Skin epidermis (tissue), 12 donors: Measurements from ENCODE around the gene TP53BP2.
A peak's percentile ranks its signal among the peaks of the same experiment; 100 is the strongest.
"Not testable (repeated sequence)": the region's sequence is repeated elsewhere in the genome, so short reads cannot be mapped to it uniquely, and the experiment has no call there.

Experiments
- H3K27ac ChIP-seq, 21 experiments: fragments of 200-600 bp; sonication (generic) in 11 of 21; one replicate each; pipeline ENCODE4 v1.5.0; 2020; ENCODE audit warnings: mild to moderate bottlenecking in 3 of 21, inconsistent platforms in 2 of 21, moderate library complexity in 2 of 21
- H3K4me3 ChIP-seq, 7 experiments: fragments of 200-600 bp; sonication (generic) in 2 of 7; one replicate each; pipeline ENCODE4 v1.5.0; 2020; ENCODE audit warnings: inconsistent platforms in 2 of 7, mild to moderate bottlenecking in 2 of 7, moderate library complexity in 1 of 7

The TP53BP2 gene, protein sequence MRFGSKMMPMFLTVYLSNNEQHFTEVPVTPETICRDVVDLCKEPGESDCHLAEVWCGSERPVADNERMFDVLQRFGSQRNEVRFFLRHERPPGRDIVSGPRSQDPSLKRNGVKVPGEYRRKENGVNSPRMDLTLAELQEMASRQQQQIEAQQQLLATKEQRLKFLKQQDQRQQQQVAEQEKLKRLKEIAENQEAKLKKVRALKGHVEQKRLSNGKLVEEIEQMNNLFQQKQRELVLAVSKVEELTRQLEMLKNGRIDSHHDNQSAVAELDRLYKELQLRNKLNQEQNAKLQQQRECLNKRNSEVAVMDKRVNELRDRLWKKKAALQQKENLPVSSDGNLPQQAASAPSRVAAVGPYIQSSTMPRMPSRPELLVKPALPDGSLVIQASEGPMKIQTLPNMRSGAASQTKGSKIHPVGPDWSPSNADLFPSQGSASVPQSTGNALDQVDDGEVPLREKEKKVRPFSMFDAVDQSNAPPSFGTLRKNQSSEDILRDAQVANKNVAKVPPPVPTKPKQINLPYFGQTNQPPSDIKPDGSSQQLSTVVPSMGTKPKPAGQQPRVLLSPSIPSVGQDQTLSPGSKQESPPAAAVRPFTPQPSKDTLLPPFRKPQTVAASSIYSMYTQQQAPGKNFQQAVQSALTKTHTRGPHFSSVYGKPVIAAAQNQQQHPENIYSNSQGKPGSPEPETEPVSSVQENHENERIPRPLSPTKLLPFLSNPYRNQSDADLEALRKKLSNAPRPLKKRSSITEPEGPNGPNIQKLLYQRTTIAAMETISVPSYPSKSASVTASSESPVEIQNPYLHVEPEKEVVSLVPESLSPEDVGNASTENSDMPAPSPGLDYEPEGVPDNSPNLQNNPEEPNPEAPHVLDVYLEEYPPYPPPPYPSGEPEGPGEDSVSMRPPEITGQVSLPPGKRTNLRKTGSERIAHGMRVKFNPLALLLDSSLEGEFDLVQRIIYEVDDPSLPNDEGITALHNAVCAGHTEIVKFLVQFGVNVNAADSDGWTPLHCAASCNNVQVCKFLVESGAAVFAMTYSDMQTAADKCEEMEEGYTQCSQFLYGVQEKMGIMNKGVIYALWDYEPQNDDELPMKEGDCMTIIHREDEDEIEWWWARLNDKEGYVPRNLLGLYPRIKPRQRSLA

GRCh38 chr1:223845810-223846682 lies at the start of gene TP53BP2:
Gene TP53BP2 (minus strand): TSS chr1:223845947. CDS start chr1:223845680, 267 bp downstream.
- peak within 1 kb of the TSS; percentile 60 to 92 (median 76) for H3K4me3 ChIP-seq
- peak within 1 kb of the TSS; percentile 92 to 100 (median 99) for H3K27ac ChIP-seq

DNA sequence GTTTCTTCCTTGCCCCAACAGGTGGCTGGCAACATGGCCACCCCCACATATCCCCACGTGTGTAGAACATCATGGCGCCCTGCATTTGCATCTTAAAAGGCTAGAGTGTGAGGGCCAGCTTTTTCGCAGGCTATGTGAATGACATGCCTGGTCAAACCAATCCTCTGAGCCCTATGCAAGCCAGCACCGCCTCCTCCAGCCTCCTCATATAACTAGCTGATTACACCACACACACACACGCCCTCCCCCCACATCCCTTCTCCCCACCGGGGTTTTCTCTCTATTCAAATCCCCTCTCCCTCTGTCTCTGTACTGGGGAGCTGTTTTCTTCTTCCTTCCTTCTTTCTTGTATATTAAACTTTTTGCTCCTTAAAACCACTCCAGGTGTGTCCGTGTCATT lies 44.7 kb upstream of the TP53BP2 start:
- not testable (repeated sequence) for H3K4me3 ChIP-seq, H3K27ac ChIP-seq

DNA sequence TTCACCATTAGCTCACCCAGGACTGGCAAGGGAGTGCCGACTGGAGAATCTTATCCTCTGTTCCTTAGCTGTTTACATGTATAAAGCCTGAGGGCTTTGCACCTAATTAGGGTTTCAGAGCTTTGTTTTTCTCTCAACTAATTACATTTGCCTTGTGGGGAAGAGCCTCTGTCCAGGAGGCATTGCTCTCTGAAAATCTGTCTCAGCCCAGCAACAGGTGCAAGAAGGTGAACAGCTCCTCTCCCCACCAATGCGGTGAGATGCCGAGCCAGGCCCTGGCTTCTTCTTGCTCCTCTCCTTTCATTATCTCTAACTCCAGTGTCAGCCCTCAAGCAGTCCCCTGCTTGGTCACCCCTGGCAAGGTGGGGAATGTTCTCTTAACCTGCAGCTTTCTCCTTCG lies 43.6 kb upstream of the TP53BP2 start:
- not testable (repeated sequence) for H3K27ac ChIP-seq, H3K4me3 ChIP-seq

- Histone ChIP-seq H3K27ac (peak overlapping the region in 3 of 21 experiments; percentile 11 to 43 (median 39)), H3K4me3 (no peak overlapping the region)
Observed at GRCh38 chr1:223887747-223888418, 42.1 kb upstream of the TP53BP2 start.

DNA sequence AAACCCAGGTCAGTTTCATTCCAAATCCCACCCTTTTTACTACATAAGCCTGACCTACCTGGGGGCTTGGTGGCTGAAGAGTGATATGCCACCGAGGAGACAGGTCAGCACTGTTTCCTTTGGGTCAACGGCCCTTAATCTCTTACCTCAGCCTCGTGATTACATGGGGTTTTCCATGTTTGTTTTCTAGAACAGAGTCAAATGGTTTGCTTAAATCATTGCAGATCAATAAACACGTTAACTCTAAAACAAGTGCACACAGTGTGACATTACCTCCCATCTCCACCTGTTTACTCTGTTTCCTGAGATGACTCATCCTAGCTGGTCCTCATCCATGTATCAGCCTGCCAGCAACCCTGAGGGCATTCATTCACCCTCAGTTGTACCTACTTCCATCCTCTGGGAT lies 40.8 kb upstream of the TP53BP2 start:
- no peak overlapping the region for H3K4me3 ChIP-seq
- no peak overlapping the region for H3K27ac ChIP-seq

DNA sequence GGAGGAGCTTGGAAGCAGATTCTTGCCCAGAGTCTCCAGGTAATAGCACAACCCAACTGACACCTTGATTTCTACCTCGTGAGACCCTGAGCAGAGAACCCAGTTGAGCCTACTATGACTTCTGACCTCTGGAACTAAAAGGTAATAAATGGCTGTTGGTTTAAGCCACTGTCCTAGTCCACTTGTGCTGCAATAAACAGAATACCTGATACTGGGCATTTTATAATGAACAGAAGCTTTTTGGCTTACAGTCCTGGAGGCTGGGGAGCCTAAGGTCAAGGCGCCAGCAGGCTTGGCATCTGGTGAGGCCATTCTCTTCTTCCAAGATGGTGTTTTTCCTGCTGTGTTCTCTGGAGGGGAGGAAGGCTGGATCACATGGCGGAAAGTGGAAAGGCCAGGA lies 39.9 kb upstream of the TP53BP2 start:
- no peak overlapping the region for H3K4me3 ChIP-seq
- H3K27ac ChIP-seq, result no peak overlapping the region

GRCh38 chr1:223878598-223879325 lies 33.0 kb upstream of the TP53BP2 start:
- Histone ChIP-seq H3K27ac (no peak overlapping the region), H3K4me3 (no peak overlapping the region)

DNA sequence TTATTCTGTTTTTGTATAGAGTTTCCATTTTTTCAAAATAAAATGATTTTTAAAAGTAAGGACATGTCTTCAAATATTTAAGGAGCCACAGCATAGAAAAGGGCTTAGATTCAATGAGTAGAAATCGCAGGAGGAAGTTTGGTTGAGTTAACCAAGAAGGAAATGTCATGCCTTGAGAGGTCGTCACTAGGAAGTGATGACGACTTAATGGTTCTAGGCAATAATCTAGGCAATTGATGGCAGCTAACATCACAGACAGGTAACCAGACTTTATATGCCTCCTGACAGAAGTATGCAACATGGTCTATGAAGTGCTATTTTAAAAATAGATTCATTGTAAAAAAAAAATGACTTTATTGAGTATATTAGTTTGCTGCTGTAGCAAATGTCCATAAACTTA lies 32.1 kb upstream of the TP53BP2 start:
- Histone ChIP-seq H3K27ac (no peak overlapping the region), H3K4me3 (no peak overlapping the region)

GRCh38 chr1:223876590-223876989 lies 30.8 kb upstream of the TP53BP2 start:
- Histone ChIP-seq H3K27ac (no peak overlapping the region), H3K4me3 (no peak overlapping the region)

DNA sequence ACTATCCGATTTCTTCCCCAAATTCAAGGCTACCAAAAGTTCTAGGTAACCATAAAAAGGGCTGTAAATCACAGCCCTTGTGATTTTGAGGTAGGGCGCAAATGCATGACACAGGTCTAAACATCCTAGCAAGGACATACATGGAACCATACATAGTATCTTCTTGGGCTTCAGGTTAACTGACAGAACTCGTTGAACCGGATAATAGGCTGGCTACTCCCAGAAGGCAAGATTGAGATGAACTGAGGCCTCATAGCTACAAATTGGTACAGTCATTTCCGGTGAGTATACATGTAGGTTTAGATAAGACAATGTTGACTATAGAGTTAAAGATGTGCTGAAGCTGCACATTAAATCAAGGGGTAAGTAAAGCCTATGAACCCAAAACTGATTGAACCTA lies 27.3 kb upstream of the TP53BP2 start:
- Histone ChIP-seq H3K27ac (no peak overlapping the region), H3K4me3 (no peak overlapping the region)

DNA sequence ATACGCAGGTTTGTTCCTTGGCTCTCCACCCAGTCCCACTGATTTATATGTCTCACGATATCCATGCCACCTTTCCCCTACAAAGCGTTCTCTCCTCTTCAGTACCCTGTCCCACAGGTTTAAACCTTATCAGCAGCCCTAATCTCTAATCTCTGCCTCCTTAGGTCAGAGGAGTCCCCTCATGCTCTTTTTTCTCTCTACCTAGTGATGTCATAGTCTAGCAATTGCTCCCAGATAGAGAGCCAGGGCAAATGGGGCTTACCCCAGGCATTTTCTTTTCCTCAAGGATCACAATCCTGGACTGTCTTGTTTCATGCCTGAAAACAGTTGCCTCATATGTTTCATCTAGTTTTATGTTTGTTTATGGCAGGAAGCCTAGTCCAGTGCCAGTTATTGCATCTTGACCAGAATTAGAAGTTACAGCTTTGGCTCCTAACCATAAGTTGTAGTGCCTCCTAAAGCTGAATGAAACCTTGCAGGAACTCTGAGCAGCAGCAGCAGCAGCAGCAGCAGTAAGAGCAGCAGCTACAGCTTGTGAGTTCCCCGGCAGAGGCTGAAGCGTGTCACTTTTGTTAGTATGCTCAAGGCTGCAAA lies 26.7 kb upstream of the TP53BP2 start:
- H3K4me3 ChIP-seq, result no peak overlapping the region

DNA sequence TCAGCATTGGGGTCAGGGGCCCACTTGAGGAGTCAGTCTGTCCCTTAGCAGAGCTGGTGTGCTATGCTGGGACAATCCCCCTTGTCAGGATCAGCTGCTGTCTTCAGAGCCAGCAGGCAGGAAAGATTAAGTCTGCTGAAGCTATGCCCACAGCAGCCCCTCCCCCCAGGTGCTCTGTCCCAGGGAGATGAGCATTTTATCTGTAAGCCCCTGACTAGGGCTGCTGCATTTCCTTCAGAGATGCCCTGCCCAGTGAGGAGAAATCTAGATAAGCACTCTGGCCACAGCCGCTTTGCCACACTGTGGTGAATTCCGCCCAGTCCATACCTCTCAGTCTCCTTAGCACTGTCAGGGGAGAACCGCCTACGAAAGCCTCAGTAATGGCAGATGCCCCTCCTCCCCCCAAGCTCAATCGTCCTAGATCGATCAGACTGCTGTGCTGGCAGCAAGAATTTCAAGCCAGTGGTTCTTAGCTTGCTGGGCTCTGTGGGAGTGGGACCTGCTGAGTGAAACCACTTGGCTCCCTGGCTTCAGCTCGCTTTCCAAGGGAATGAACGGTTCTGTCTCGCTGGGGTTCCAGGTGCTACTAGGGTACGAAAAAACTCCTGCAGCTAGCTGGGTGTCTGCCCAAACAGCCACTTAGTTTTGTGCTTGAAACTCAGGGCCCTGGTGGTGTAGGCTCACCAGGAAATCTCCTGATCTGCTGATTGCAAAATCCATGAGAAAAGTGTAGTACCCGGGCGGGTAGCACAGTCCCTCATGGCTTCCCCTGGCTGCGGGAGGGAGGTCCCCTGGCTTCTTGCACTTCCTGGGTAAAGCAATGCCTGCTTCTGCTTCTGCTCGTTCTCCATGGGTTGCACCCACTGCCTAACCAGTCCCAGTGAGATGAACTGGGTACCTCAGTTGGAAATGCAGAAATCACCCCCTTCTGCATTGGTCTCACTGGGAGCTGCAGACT lies 25.1 kb upstream of the TP53BP2 start:
- H3K4me3 ChIP-seq, result no peak overlapping the region

More for the DNA sequence above, 26.7 kb upstream of the TP53BP2 start:
- H3K27ac ChIP-seq, result no peak overlapping the region

DNA sequence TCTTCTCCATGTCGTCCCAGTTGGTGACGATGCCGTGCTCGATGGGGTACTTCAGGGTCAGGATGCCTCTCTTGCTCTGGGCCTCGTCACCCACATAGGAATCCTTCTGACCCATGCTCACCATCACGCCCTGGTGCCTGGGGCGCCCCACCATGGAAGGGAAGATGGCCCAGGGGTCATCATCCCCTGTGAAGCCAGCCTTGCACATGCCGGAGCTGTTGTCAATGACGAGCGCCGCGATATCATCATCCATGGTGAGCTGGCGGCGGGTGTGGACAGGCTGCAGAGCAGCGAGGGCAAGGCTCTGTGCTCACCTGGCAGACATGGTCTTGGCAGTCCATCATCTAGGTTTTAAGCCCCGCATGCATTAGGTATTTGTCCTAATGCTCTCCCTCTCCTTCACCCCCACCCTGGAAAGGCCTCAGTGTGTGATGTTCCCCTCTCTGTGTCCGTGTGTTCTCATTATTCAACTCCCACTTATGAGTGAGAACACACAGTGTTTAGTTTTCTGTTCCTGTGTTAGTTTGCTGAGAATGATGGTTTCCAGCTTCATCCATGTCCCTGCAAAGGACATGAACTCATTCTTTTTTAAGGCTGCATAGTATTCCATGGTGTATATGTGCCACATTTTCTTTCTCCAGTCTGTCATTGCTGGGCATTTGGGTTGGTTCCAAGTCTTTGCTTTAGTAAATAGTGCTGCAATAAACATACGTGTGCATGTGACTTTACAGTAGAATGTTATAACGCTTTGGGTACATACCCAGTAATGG lies 19.0 kb upstream of the TP53BP2 start:
- not testable (repeated sequence) for H3K4me3 ChIP-seq, H3K27ac ChIP-seq

More for the DNA sequence above, 25.1 kb upstream of the TP53BP2 start:
- H3K27ac ChIP-seq, result no peak overlapping the region

DNA sequence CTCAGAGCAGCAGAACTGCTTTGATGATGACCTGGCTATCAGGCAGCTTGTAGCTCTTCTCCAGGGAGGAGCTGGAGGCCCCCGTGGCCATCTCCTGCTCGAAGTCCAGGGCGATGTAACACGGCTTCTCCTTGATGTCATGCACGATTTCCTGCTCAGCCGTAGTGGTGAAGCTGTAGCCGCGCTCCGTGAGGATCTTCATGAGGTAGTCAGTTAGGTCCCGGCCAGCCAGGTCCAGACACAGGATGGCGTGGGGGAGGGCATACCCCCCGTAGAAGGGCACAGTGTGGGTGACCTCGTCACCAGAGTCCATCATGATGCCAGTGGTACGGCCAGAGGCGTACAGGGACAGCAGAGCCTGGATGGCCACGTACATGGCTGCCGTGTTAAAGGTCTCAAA lies 18.3 kb upstream of the TP53BP2 start:
- Histone ChIP-seq H3K27ac (no peak overlapping the region), H3K4me3 (no peak overlapping the region)

DNA sequence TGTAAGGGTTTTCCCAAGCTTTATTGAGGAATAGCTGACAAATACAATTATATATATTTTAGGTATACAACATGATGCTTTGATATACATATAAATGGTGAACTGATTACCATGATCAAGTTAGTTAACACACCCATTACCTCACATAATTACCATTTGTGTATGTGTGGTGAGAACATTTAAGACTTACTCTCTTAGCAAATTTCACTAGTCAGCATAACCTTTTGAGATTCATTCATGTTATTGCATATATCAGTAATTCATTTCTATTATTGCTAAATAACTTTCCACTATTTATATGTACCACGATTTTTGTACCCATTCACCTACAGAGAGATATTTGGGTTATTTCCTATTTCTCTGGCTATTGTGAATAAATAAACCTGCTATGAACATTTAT lies 16.2 kb upstream of the TP53BP2 start:
- no peak overlapping the region for H3K27ac ChIP-seq
- H3K4me3 ChIP-seq, result no peak overlapping the region
